ENCODE measurements around the gene FBP1. TPM values are rescaled to one million over a fixed set of nuclear protein-coding genes. Genes with fewer than 3 reads are reported as not detected.

FBP1 gene
- total RNA-seq, 1 donor from 2014 or later = 5.3 TPM

DNA sequence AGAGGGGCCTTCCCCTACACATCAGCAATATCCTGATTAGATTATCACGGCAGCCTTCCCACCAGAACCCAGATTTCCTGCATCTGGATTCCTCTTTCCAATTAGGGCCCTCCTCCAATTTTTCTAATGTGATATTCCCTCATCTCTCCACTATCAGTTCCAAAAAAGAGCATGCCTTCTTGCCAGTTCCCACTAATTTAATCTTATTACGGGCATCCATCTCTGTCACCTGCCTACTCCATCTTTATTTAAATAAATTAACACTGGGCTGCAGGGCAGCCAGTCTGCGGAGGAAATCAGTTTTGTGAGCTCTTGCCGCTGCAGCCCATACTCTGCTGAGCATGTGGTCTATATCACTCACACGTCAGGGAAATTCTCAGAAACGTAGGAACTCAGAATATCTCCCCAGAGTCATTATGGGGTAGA lies 29.1 kb downstream of the FBP1 start:
- Mint-ChIP-seq H3K36me3 (no peaks in the 10 kb centered on the region), H3K4me3 (no peak overlapping the region), H3K27me3 (ENCODE audit: low read depth) (peaks cover 14% of the 10 kb centered on the region), H3K9me3 (no peaks in the 10 kb centered on the region), H3K27ac (peak overlapping the region; percentile 86), H3K4me1 (peaks cover 17% of the 10 kb centered on the region)
- no peak for DNase-seq (ENCODE audit: low spot score in 2 of 2, unreplicated experiment in 2 of 2)
- TF ChIP-seq, protein P1, sequence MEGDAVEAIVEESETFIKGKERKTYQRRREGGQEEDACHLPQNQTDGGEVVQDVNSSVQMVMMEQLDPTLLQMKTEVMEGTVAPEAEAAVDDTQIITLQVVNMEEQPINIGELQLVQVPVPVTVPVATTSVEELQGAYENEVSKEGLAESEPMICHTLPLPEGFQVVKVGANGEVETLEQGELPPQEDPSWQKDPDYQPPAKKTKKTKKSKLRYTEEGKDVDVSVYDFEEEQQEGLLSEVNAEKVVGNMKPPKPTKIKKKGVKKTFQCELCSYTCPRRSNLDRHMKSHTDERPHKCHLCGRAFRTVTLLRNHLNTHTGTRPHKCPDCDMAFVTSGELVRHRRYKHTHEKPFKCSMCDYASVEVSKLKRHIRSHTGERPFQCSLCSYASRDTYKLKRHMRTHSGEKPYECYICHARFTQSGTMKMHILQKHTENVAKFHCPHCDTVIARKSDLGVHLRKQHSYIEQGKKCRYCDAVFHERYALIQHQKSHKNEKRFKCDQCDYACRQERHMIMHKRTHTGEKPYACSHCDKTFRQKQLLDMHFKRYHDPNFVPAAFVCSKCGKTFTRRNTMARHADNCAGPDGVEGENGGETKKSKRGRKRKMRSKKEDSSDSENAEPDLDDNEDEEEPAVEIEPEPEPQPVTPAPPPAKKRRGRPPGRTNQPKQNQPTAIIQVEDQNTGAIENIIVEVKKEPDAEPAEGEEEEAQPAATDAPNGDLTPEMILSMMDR (IDR thresholded peaks at IDR 0.05; ENCODE audit: unreplicated experiment) = no peak

DNA sequence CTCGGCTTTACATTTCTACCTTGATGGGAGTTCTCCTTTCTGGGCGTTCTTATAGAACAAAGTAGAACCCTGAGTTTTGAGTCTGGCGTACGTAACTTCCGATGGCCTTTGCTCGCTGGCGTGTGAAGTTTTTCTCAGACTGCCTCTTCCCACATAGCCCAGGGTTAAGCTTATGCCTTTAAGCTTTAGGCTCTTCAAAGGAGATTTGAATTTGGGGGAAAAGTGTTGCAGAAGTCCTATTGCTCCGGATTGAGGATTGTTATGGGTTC lies 32.0 kb downstream of the FBP1 start:
- no peak overlapping the region for H3K27ac Mint-ChIP-seq
- TF ChIP-seq, protein P1 (IDR thresholded peaks at IDR 0.05; ENCODE audit: unreplicated experiment) = no peak
- H3K36me3 Mint-ChIP-seq = no peaks in the 10 kb centered on the region
- peaks cover 14% of the 10 kb centered on the region for H3K27me3 Mint-ChIP-seq (ENCODE audit: low read depth)
- no peak for DNase-seq (ENCODE audit: low spot score in 2 of 2, unreplicated experiment in 2 of 2)
- H3K9me3 Mint-ChIP-seq = no peaks in the 10 kb centered on the region
- no peak overlapping the region for H3K4me3 Mint-ChIP-seq
- H3K4me1 Mint-ChIP-seq = peaks cover 27% of the 10 kb centered on the region

- TF ChIP-seq, protein P1 (IDR thresholded peaks at IDR 0.05; ENCODE audit: unreplicated experiment) = no peak
- Mint-ChIP-seq H3K36me3 (no peaks in the 10 kb centered on the region), H3K9me3 (no peaks in the 10 kb centered on the region), H3K27me3 (ENCODE audit: low read depth) (peaks cover 14% of the 10 kb centered on the region), H3K4me1 (peaks cover 27% of the 10 kb centered on the region), H3K27ac (no peak overlapping the region), H3K4me3 (no peak overlapping the region)
- DNase-seq (ENCODE audit: low spot score in 2 of 2, unreplicated experiment in 2 of 2) = no peak
These were observed 32.5 kb downstream of the FBP1 start for GRCh38 chr9:94606646-94607422.

- Mint-ChIP-seq H3K9me3 (no peaks in the 10 kb centered on the region), H3K27me3 (ENCODE audit: low read depth) (peaks cover 15% of the 10 kb centered on the region), H3K27ac (peak overlapping the region; percentile 82)
These were observed 35.8 kb downstream of the FBP1 start for GRCh38 chr9:94603259-94604160.

GRCh38 chr9:94602666-94603065 lies 36.7 kb downstream of the FBP1 start:
- Mint-ChIP-seq H3K36me3 (no peaks in the 10 kb centered on the region), H3K27me3 (ENCODE audit: low read depth) (peaks cover 15% of the 10 kb centered on the region), H3K4me1 (peaks cover 12% of the 10 kb centered on the region)

More at GRCh38 chr9:94603259-94604160, 35.8 kb downstream of the FBP1 start:
- no peaks in the 10 kb centered on the region for H3K36me3 Mint-ChIP-seq
- H3K4me1 Mint-ChIP-seq = peaks cover 15% of the 10 kb centered on the region
- DNase-seq (ENCODE audit: low spot score in 2 of 2, unreplicated experiment in 2 of 2) = peak; percentile 52 to 88
- TF ChIP-seq, protein P1 (IDR thresholded peaks at IDR 0.05; ENCODE audit: unreplicated experiment) = peak; percentile 50
- H3K4me3 Mint-ChIP-seq = no peak overlapping the region

More at GRCh38 chr9:94602666-94603065, 36.7 kb downstream of the FBP1 start:
- Mint-ChIP-seq H3K4me3 (no peak overlapping the region), H3K27ac (no peak overlapping the region), H3K9me3 (no peaks in the 10 kb centered on the region)
- DNase-seq (ENCODE audit: low spot score in 2 of 2, unreplicated experiment in 2 of 2) = no peak
- TF ChIP-seq, protein P1 (IDR thresholded peaks at IDR 0.05; ENCODE audit: unreplicated experiment) = no peak

Data from mesothelial cell of epicardium (in vitro differentiated cells).